Inflammatory macrophage (primary cell): ENCODE results near the gene MYMK.

Experiments
- DNase-seq, 2 donors: peaks; one replicate each; pipeline ENCODE4 v3.0.0-alpha.2; 2020 to 2022

Gene MYMK

DNA sequence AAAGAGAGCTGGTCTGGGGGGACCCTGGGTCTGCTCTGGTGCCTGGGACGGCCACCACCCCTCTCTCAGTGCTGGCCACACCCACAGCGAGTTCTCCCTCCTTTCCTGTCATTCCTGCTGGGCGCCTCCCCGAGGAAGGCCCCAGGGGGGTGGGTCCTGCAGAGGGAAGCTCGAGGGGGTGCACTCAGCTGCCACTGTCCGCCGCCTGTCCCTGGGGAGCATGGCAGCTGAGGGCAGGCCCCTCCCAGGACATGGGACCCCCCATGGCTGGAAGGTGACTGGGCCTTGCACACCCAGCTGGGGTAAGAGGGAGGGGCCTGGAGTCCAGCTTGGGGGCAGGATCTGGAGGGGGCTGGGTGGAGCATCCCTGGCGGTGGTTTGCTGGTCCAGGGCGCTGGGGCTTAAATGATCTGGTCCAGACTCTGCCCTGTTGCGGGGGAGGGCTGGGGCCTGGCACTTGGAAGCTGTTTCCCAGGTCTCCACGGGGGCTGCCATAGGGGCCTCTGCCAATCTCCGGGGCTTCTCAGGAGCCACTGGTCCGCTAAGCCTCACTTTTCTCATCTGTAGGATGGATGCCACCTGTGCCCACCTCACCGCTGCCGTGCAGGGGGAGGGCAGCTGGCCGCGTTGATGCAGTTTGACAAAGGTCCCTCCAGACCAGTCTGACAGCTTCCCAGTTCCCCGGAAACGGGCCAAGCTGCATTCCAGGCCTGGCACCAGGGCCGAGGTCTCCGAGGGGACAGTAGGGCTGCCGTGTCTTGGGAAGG lies 39.9 kb downstream of the MYMK start:
- no peak for DNase-seq

DNA sequence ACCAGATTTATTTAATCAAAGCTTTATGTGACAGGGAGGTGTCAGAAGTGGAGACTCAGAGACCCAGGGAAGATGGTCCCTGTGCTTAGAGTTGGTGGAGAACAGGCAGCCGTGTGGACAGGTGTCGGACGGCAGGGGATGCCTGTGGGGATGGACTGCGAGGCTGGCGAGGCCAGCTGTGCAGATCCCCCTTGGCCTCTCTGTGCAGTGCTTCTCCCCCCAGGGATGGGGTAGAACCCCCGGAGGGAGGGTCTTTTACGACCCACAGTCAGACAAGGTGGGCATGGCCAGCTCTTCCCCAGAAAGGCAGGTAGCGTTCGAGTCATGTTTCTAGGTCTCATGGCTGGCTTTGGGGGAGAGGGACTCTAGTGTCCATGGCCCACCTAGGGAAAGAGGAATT lies 41.1 kb downstream of the MYMK start:
- no peak for DNase-seq

DNA sequence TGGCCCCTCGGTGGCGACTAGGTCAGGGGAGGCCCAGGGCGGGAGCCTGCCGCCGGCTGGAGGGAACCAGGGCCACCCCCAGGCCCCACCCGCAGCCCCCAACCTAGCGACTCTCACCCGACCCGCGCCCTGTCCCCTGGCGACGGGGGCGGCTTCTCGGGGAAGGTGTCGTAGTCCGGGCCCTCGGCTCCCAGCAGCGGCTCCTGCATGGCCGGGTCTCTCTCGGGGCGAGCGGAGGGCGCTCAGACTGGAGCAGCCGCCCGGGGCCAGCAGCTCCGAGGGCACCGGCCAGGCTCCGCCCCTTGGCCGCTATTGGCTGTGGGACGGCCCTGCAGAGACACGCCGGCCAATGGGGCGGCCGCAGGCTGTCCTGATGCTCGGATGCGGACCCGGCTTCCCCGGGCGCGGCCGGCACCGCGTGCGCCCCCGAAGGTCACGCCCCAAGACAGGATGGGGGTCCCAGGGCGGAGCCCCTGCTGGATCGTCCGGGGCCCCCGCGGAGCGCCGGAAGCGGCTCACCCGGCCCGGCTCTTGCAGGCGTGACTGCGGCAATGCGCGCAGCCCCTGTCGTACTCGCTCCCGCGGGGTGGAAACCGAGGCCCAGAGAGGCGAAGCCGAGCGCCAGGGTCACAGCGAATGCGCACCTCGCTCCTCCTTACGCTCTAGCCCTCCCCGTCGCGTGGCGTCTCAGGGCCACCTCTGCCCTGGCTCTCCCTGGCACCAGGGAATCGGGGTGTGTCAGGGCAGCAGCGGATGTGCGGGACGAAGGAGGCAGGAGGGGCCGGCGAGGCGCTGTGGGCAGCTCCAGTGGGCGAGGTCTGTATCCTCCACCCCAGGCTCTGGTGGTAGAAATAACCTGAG lies 45.7 kb downstream of the MYMK start, which contains the start of gene SLC2A6:
Gene SLC2A6 (minus strand): TSS at position 249 of the 861 bp plus-strand sequence. CDS start 40 bp downstream, at position 209.
- peak; percentile 71 to 85 for DNase-seq

DNA sequence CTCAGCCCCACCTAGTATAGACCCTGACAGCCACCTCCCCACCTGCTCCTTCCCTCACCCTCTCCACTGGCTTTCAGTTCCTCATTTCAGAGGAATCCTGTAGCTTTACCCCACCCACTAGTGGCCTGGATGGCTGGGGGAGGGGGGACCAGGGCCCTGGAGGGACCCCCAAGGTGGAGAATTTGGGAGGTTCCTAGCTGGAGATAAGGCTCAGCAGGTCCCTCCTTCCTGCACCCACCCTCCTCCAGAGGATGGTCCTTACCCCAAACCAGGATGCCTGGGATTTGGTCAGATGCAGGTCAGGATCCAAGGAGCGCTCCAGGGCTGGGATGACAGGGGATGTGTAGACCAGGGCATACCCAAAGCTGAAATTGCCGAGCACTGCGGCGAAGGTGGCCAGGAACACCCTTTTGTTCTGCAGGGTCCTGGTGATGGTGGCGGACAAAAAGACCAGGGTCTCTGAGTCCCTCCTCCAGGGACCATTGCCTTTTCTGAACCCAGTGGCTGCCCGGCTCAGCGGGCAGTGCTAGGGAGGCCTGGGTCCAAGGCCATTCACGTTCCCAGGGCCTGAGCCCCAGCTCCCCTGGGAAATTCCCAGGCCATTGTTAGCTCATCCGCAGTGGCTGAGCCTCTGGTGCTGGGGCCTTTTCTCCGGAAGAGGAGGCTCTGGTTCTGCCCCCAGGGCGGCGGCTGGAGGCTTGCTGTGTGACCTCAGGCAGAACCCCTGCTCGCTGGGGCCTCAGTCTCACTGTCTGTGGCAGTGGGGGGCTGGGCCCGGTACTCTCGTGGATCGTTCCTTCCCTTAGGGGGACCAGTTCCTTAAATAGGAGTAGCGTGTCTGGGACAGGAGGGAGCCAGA lies 46.5 kb downstream of the MYMK start:
- DNase-seq, result peak in 1 of 2 donors; percentile 21

GRCh38 chr9:133477461-133477860 lies 47.3 kb downstream of the MYMK start:
- DNase-seq, result no peak

DNA sequence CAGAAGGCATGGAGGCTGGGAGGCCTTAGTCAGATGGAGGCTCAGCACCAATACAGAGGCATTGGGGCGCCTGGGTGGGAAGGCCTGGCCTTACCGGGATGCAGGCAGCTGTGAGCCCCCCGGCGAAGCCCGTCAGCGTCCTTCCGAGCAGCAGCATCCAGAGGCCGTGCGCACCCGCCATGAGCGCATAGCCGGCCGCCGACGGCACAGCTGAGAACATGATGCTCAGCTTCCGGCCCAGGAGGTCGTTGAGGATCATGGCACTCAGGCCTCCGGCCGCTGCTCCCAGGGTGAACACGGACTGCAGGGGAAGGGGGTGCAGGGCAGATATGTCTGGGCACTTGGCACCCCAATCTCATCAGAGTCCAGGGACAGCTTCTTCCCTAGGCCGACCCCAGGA lies 47.8 kb downstream of the MYMK start:
- DNase-seq, result no peak

DNA sequence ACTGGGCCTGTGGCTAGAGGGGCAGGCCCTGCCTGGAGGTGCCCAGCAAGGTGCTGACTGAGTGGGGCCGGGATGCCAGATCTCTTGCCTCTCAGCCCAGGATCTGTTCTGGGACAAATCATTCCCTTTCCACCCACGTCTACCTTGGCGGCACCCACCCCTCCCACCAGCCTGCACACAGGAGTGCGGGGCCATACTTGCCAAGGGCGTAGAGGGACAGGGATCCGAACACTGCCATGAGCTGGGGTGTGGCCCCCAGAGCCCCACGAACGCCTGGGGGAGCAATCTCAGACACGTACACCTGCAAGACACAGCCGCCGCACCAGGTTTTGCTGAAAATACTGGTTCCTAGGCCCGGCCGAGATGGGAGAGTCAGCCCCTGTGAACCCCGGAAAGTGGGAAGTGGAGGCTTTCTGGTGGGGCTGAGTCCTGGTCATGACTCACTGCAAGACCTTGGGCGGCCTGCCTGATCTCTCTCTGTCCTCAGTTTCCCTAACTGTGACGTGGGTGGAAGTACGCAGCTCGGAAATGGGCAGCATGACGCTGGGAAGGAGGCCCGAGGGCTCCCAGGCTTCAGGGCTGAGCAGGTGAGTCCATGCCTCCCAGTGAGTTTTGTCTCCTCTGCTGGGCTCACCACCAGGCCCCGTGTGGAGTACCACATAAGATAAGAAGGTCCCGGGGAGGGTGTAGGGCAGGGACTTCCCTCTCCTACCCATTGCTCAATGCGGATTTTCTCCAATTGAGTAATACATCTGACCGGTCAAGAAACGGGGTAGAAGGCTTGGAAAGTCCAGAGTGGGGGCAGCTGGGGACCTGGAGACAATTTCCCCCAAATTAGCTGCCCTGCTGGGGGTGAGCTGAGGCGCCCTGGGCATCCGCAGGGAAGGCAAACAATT lies 48.5 kb downstream of the MYMK start:
- peak; percentile 75 to 78 for DNase-seq

GRCh38 chr9:133475292-133476012 lies 49.3 kb downstream of the MYMK start:
- DNase-seq, result peak; percentile 20 to 48

- DNase-seq, result no peak
Measured at GRCh38 chr9:133474853-133475252, 49.9 kb downstream of the MYMK start.

DNA sequence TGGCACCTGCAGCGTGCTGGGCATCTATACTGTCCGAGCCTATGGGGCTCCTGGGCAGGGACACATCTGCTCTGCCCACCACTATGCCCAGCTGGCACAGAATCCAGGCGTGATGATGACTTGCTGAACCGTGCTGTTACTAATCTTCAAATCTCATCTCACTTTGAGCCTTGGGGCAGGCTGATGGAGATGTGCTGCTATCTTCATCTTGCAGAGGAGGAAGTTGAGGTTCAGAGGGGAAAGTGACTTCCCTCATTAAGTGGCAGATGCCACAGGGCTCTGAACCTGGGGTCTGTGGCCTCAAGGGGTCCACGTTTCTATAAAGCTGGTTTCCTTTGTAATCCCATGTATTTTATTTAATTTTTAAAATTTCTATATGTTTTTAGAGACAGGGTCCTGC lies 50.5 kb downstream of the MYMK start:
- peak in 1 of 2 donors; percentile 37 for DNase-seq

DNA sequence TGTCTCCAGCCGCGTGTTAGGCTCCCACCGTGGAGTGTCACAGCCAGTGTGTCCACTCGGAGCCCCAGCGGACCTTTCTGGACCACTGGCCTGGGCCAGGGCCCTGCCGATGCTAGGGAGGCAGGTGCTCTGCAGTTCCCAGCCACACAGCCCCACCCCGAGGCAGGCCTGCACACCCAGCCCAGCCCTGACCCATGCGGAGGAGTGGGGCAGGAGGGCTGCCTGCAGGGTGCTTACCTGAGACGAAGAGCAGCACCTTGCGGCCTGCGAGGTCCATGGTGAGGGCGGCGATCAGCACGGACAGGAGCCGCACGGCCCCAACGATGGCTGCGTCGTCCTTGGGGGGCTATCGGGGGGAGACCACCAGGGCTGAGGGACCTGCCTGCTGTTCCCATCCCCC lies 51.0 kb downstream of the MYMK start:
- no peak for DNase-seq

DNA sequence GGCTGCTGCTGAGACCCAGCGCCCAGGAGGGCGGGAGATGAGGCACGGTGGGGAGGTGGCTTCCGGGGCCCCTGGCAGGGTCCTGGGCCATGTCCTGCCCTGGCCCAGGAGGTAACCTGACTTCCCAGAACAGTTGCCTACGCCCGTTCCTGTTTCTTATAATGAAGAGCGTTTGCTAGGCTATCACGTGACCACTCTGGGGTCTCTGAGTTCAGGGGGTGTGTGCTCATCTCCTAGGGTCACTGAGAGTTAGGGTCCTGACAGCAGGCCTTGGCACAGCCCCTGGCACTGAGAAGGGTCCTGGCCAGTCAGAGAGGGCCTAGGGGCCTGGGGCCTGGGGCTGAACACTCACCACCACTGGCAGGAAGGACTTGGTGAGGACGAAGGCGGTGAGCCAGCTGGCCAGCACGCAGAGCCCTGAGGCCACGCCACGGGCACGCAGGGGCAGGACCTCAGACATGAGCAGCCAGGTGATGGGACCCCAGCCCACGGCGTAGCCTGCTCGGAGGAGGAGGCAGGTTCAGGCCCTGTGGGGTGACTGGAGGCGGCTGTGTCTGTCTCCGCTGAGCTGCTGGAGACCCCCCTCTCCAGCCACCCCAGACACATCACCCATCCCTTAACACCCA lies 51.9 kb downstream of the MYMK start:
- no peak for DNase-seq

DNA sequence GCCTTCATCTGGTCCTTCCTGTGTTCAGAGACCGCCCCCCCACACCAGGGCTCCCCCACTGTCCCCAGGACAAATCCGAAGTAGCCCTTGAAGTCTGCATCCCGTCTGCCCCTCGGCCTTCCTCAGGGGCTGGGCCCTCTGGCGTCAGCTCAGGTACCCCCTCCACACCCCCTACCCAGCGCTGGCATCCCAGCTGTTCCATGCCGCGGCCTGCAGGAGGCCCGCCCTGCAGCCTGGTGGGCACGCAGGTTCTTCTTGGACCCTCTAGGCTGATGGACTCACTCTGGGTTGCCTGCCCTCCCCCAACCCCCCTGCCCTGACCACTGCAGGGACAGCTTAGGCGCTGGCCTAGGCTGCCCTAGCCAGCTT lies 52.5 kb downstream of the MYMK start:
- no peak for DNase-seq

DNA sequence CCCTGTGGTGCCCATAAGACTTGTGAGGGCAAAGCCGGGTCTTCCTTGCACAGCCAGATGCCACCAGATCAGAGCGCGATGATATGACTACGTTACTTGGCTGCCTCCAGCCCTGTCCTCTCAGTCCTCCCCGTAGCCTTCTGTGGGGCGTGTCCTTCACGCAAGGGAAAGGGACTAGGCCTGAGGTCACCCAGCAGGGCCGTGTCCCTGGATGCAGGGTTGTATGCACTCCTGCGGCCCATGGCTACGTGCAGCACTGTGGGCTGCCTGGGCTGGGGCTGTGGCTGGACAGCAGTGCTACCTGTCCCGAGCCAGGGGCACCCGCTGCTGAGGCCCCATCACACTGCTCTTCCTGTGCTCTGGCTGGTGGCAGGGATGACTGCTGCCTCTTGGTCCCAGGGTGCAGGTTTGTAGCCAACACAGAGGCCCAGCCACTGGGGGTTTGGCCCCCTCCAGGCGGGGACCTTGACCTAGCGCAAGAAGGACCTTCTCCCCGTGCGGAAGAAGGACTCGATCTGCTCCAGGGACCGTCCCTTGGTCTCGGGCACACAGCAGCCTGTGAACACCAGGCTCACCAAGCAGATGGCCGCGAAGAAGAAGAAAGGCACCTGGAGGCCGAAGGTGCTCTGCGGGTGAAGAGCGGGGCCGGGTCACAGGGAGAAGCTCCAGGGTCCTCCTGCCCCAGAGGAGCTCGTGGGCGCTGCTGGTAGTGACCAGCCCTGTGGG lies 53.0 kb downstream of the MYMK start:
- no peak for DNase-seq

GRCh38 chr9:133470988-133471387 lies 53.8 kb downstream of the MYMK start:
- DNase-seq, result peak; percentile 37 to 40

- peak; percentile 32 to 60 for DNase-seq
Measured at GRCh38 chr9:133470427-133470924, 54.3 kb downstream of the MYMK start.

DNA sequence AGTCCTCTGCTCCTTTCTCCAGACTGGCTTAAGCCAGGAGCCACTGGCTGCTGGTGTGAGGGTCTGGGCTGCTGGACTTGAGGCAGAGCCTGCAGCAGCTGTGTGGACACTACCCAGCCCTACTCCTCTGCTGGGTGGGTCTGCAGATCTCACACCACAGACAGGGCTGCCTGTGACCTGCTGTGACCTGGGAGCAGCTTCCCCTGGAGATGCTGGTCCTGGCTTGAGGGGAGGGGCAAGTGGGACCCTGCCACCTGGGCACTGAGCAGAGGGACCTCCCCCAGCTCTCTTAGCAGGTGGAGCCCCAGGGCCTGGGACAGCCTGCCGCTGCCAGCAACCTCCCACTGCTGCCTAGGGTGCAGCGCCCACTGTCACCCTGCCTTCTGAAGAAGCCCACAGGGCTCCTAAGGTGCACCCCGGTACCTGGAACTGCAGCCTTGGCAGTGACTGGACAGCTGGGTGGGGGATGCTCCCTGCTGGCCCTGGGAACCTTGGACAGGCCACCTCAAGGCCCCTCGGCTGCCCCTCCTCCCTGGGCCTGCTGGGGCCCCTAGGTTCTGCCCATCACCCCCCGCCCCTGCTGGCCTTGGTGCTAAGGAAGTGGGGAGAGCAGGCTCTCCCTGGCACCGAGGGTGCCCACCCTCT lies 55.9 kb downstream of the MYMK start:
- no peak for DNase-seq

DNA sequence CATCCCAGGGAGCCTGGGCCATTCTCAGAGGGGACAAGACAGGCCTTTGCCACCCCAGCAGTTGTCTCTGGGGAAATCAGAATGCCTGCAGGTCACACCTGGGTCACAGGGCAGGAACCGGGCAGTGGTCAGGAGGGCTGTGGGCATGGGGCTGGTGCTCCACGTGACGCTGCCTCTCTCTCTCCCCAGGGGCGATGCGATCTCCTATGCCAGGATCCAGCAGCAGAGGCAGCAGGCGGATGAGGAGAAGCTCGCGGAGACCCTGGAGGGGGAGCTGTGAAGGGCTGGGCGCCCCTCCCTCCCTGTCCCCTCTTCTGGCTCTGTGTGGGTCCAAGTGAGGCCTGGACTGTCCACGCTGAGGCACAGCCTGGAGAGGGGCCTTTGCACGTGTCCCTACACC lies 56.4 kb downstream of the MYMK start:
- no peak for DNase-seq

DNA sequence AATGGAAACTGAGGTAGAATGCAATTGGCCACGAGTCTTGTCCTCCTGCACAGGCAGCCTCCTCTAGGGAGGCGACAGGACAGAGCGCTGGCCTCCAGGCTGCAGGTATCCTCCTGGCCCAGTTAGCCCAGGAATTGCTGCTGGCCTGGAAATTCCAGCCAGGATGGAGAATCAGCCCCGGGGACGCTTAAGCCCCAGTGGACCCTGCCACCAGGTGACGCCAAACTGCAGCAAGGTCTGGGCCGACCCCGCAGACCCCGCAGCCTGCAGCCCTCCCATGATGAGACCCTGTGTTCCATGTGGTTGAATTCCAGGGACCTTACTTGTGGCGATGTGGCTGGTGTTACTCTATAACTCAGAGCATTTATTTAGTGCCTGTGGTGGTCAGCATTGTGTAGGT lies 57.7 kb downstream of the MYMK start:
- no peak for DNase-seq
